GDM1 (cell line): ENCODE measurements around the gene RMI2.
"Not testable (repeated sequence)": the region's sequence is repeated elsewhere in the genome, so short reads cannot be mapped to it uniquely, and the experiment has no call there.

ENCODE experiments used
- DNase-seq: peaks from one replicate; lab custom pipeline; 2025; lab: John Stamatoyannopoulos, UW

RMI2 gene

GRCh38 chr16:11354733-11355574, 9.7 kb downstream of the RMI2 start:
- peak; percentile 63 for DNase-seq

GRCh38 chr16:11355862-11356261, 10.6 kb downstream of the RMI2 start:
- no peak for DNase-seq

- peak; percentile 3 for DNase-seq
These were observed 11.5 kb downstream of the RMI2 start for GRCh38 chr16:11356573-11357331.

GRCh38 chr16:11358531-11358930, 13.3 kb downstream of the RMI2 start:
- DNase-seq = no peak

GRCh38 chr16:11359370-11359769, 14.1 kb downstream of the RMI2 start:
- DNase-seq = no peak

GRCh38 chr16:11360641-11361373, 15.5 kb downstream of the RMI2 start:
- DNase-seq = no peak

- peak; percentile 78 for DNase-seq
These were observed 16.6 kb downstream of the RMI2 start for GRCh38 chr16:11361701-11362451.

- no peak for DNase-seq
These were observed 18.6 kb downstream of the RMI2 start for GRCh38 chr16:11363927-11364258.

GRCh38 chr16:11367483-11367906, 22.2 kb downstream of the RMI2 start:
- no peak for DNase-seq

- peak; percentile 41 for DNase-seq
These were observed 25.0 kb downstream of the RMI2 start for GRCh38 chr16:11370084-11370931.

GRCh38 chr16:11370932-11371279, 25.6 kb downstream of the RMI2 start:
- not testable (repeated sequence) for DNase-seq

GRCh38 chr16:11372073-11372828, 27.0 kb downstream of the RMI2 start:
- no peak for DNase-seq

- no peak for DNase-seq
These were observed 27.6 kb downstream of the RMI2 start for GRCh38 chr16:11372829-11373306.

- no peak for DNase-seq
These were observed 29.0 kb downstream of the RMI2 start for GRCh38 chr16:11374255-11374654.

GRCh38 chr16:11377154-11377553, 31.9 kb downstream of the RMI2 start:
- DNase-seq = no peak

GRCh38 chr16:11378951-11379350, 33.7 kb downstream of the RMI2 start:
- DNase-seq = not testable (repeated sequence)

- no peak for DNase-seq
These were observed 34.2 kb downstream of the RMI2 start for GRCh38 chr16:11379420-11379819.

GRCh38 chr16:11380836-11381235, 35.6 kb downstream of the RMI2 start:
- DNase-seq = no peak

GRCh38 chr16:11383481-11384183, 38.4 kb downstream of the RMI2 start:
- no peak for DNase-seq
